Embryonic facial prominence (tissue), 1 donor: ENCODE results near the gene ANKFY1.
A peak's percentile ranks its signal among the peaks of the same experiment; 100 is the strongest.

Source experiments
- DNase-seq: peaks from one replicate; pipeline ENCODE4 v3.0.0-alpha.2; 2016; ENCODE audit errors: extremely low spot score

The ANKFY1 gene

DNA sequence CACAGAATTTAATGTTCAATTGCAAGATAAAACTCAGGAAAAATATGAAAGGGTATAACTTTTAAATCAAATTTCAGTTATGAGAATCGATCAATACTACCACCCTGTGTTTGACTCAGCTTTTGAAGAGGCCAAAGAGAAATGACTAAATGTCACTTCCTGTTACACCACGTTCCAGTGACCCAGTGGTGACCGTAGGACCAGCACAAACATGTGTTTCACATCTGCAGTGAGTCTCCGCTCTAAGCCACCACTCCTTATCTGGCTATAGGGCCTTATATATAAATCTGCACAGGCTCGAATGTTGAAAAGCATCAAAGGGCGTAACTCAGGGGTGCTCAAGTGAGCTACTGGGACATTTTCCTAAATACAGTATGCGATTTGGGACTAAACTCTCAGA is 84.7 kb downstream of the ANKFY1 start:
- no peak for DNase-seq

- no peak for DNase-seq
Measured at GRCh38 chr17:4178651-4179050, 85.1 kb downstream of the ANKFY1 start.

GRCh38 chr17:4177806-4178205 is 86.0 kb downstream of the ANKFY1 start:
- no peak for DNase-seq

GRCh38 chr17:4176808-4177472 is 86.8 kb downstream of the ANKFY1 start:
- DNase-seq = no peak

DNA sequence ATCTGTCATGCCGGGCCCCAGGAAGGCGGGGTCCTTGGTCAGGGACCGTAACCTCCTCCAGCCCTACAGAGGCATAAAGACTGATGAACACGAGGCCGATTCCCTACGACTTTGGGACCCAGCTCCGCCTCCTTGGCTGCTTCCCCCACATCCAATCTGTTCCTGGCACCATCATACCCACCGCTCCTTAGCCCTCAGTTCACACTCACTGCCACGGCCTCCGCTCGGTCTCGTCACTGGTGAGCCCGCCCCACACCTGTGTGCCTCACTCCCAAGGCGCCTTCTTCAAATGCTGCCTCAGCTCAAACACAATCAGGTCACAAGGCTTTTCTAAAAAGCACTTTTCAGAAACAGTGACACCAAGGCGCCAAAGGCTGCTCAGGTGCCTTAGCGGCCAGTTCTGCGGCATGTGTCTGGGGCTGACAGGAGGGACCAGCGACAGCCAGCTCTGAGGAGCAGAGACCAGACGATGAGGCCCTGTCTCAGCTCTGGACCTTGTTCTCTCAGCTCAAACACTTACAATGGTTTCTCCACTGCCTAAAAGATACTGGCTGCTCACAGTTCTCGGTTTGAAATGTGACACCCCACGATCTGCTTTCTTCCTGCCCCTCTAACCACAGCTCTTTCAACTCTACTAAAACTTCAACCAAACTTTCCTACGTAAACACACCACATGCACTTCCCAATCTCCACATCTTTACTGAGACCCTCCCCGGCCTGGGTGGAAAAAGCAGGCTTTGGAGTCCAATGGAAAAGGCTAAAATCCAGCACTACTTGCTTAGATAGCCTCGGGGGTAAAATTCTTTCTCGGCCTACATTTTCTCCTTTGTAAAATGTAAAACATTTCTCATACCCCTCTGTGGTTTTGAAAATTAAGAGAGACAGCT is 87.6 kb downstream of the ANKFY1 start:
- DNase-seq = peak; percentile 53

DNA sequence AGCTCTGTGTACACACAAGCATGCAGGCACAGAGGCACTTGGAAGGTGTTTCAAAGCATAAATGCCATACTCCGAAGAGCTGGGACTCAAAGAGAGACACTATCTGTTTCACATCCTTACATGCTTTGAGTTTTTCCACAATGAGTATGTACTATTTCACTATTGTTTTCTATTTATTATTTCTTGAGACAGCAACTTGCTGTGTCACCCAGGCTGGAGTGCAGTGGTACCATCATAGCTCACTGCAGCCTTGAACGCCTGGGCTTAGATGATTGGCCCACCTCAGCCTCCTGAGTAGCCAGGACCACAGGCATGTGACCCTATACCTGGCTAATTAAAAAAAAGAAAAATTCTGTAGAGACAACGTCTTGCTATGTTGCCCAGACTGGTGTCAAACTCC is 89.2 kb downstream of the ANKFY1 start:
- no peak for DNase-seq

GRCh38 chr17:4173781-4174180 is 90.0 kb downstream of the ANKFY1 start:
- DNase-seq = no peak

- DNase-seq = no peak
Measured at GRCh38 chr17:4172356-4172755, 91.4 kb downstream of the ANKFY1 start.

GRCh38 chr17:4170639-4171280 is 93.0 kb downstream of the ANKFY1 start:
- DNase-seq = no peak

DNA sequence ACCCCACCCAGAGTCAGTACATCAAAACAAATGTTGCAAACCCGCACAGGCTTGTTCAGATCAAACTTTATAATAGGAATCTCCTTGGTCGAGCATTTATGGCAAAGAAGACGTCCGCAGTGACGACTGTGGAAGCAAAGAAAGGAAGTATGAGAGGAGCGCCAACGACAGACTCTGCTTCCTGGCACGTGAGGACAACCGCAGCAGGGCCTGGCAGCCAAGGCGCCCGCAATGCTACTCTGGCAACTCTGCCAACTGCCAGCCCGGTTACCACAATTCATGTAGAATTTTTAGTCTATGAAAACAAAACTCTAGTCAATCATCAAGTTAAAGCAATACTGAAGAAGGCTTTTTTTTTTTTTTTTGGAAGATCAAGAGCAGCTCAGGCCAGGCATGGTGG is 96.0 kb downstream of the ANKFY1 start:
- no peak for DNase-seq

- DNase-seq = no peak
Measured at GRCh38 chr17:4166419-4166818, 97.4 kb downstream of the ANKFY1 start.

DNA sequence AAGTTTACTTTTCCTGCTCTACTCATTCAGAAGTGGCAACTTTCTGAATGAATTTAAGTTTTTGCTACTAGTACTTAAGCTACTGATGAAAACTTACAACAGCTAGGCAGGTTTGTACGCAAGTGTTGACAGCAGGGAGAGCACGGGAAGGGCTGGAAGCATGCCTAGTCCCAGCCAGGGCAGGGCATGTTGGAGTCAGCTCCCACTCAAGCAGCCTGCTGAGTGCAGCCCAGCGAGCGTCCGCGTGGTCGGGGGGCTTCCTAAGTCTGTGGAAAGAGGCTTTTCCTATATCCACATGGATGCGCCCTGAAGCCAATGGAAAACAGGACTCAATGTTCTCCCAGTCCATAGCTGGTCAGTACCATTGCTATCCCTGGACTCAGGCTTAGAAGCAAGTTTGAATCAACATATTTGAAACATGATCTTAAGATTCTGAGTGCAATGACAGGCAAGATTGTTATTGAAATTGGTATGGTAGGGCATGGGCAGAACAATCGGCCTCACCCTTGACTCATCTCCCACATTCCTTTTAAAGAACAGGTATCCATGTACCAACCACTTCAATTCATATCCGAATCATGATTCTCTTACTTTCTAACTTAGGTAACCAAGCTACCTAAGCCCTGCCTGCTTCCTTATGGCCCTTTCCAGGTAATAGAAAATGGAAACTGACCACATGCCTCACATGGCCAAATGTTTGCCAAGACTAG is 98.3 kb downstream of the ANKFY1 start:
- no peak for DNase-seq

- no peak for DNase-seq
Measured at GRCh38 chr17:4163951-4164350, 99.8 kb downstream of the ANKFY1 start.

DNA sequence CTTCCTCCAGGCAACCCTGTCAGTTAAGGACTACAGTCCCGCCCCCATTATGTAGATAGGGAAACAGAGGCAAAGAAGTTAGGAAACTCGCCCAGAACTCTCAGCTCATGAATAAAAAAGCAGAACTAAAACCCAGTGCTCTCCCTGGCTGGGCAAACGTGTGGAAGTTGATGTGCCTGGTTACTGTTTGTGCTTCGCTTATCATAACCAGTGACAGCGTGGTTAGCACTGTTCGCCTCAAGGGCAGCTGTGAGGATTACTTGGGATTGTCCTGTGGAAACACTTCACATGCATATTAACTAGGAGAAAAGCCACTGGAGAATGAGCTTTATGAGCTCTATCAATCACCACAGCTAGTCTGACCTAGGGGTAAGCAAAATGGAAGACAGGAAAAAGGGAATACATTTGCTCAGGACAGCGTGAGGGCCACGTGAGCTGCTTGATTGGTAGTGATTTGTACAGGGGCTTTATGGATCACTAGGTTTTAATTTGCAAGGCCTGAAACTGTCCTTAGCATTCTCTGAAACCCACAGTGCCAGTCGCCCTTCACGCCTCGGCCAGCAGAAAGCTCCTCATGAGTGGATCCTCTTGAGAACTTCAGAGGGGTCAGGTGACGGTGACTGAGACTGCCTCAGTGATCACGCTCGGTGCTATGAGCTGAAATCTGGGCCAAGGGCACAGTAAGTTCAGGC is 100.9 kb downstream of the ANKFY1 start:
- no peak for DNase-seq

DNA sequence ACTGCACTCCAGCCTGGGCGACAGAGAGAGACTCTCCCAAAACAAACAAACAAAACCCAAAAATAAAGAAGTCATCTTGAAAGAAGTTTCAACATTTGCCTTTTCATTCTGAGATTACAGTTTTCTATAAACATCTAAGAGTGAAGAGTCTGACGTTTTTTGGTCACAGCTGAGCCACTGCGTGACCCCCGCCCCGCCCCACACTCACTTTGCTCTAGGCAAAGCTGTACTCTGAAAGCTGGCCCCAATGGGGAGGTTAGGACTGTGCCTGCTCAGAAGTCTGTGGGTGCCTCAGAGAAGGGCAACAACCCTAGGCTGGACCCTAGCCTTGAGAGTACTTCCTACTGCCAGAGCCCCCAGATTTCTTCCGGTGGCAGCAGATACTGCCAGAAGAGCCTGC is 101.5 kb downstream of the ANKFY1 start:
- DNase-seq = no peak

GRCh38 chr17:4161967-4162305 is 101.8 kb downstream of the ANKFY1 start:
- no peak for DNase-seq

- no peak for DNase-seq
Measured at GRCh38 chr17:4161192-4161966, 102.4 kb downstream of the ANKFY1 start.

GRCh38 chr17:4160294-4160859 is 103.4 kb downstream of the ANKFY1 start:
- no peak for DNase-seq

DNA sequence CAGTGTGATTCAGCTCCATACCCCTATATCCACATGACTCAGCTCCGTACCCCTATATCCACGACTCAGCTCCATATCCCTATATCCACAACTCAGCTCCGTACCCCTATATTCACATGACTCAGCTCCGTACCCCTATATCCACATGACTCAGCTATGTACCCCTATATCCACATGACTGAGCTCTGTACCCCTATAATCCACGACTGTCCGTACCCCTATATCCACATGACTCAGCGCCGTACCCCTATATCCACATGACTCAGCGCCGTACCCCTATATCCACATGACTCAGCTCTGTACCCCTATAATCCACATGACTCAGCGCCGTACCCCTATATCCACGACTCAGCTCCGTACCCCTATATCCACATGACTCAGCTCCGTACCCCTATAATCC is 104.0 kb downstream of the ANKFY1 start:
- no peak for DNase-seq

DNA sequence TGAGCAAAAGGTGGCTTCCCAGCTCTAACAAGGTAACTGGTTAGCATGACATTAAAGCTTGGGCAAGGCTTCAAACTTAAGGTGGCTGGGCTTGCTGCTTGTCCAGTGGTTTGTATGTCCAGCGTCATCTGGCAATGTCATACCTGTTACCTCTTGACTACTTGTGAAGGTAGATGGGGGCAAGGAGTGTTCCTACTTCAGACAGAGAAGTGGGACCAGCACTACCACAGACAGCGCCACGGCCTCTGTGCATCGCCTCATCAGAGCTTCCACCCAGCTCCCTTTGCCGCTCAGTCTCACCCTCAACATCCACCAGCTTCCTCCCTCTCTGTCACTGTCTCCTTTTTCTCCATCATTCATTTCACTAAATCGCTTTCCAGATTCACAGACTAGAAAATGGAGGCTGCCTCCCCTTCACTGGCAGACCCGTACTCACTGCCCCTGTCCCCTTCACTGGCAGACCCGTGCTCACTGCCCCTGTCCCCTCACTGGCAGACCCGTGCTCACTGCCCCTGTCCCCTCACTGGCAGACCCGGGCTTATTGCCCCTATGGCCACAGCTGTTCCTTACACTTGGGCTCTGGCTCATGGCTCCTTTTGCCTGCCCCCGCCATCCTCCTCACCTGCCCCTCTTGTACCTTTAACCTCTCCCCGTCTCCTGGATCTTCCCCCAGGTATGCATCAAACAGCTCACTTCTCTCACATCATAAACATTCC is 106.0 kb downstream of the ANKFY1 start:
- DNase-seq = no peak
